ENCODE data around the gene PNMA3.
"Not testable (repeated sequence)": the region's sequence is repeated elsewhere in the genome, so short reads cannot be mapped to it uniquely, and the experiment has no call there.

PNMA3 gene

DNA sequence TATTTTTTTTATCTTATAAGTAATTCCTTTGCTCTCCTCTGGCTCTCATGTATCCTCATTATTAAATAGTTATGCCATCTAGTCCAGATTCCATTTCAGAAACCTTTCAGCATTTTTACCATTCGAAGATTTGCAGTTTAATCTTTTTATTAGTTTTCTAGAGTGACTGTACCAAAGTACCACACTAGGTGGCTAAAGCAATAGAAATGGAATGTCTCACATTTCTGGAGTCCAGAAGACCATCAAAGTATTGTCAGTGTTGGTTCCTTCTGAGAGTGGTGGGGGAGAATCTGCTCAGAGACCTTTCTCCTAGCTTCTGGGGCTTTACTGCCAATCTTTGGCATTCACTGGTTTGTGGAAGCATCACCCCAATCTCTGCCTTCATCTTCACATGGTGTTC lies 3.7 kb upstream of the PNMA3 start:
- Histone ChIP-seq H3K27ac (ENCODE audit: low read depth in 2 of 2, low read length in 2 of 2) (no peak overlapping the region), H3K36me3 (ENCODE audit: control insufficient read depth in 2 of 2, insufficient read depth in 2 of 2, low read length in 2 of 2) (no peaks in the 10 kb centered on the region), H3K4me1 (ENCODE audit: control insufficient read depth in 2 of 2, insufficient read depth in 2 of 2, low read length in 2 of 2) (no peaks in the 10 kb centered on the region), H3K4me3 (ENCODE audit: low read length in 2 of 2) (no peak overlapping the region), H3K9me3 (ENCODE audit: control insufficient read depth in 2 of 2, low read length in 2 of 2) (peaks cover 3 to 9% of the 10 kb centered on the region in 2 donors), H3K27me3 (ENCODE audit: control insufficient read depth in 2 of 2, insufficient read depth in 2 of 2, low read length in 2 of 2) (peaks cover 4 to 12% of the 10 kb centered on the region in 2 donors), H3K9ac (ENCODE audit: low read depth in 1 of 2, low read length in 2 of 2) (no peak overlapping the region)

DNA sequence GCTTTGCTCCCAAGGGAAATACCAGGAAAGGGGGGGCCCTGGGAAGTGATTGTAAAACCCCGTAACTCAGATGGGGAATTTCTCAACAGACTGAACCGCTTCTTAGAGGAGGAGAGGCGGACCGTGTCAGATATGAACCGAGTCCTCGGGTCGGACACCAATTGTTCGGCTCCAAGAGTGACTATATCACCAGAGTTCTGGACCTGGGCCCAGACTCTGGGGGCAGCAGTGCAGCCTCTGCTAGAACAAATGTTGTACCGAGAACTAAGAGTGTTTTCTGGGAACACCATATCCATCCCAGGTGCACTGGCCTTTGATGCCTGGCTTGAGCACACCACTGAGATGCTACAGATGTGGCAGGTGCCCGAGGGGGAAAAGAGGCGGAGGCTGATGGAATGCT lies 1.0 kb downstream of the PNMA3 start:
- H3K27me3 ChIP-seq (ENCODE audit: control insufficient read depth in 2 of 2, insufficient read depth in 2 of 2, low read length in 2 of 2), result peaks cover 7 to 16% of the 10 kb centered on the region in 2 donors
- no peaks in the 10 kb centered on the region for H3K4me1 ChIP-seq (ENCODE audit: control insufficient read depth in 2 of 2, insufficient read depth in 2 of 2, low read length in 2 of 2)
- H3K9me3 ChIP-seq (ENCODE audit: control insufficient read depth in 2 of 2, low read length in 2 of 2), result no peaks in the 10 kb centered on the region
- H3K9ac ChIP-seq (ENCODE audit: low read depth in 1 of 2, low read length in 2 of 2), result no peak overlapping the region
- no peaks in the 10 kb centered on the region for H3K36me3 ChIP-seq (ENCODE audit: control insufficient read depth in 2 of 2, insufficient read depth in 2 of 2, low read length in 2 of 2)
- H3K4me3 ChIP-seq (ENCODE audit: low read length in 2 of 2), result no peak overlapping the region
- no peak overlapping the region for H3K27ac ChIP-seq (ENCODE audit: low read depth in 2 of 2, low read length in 2 of 2)

DNA sequence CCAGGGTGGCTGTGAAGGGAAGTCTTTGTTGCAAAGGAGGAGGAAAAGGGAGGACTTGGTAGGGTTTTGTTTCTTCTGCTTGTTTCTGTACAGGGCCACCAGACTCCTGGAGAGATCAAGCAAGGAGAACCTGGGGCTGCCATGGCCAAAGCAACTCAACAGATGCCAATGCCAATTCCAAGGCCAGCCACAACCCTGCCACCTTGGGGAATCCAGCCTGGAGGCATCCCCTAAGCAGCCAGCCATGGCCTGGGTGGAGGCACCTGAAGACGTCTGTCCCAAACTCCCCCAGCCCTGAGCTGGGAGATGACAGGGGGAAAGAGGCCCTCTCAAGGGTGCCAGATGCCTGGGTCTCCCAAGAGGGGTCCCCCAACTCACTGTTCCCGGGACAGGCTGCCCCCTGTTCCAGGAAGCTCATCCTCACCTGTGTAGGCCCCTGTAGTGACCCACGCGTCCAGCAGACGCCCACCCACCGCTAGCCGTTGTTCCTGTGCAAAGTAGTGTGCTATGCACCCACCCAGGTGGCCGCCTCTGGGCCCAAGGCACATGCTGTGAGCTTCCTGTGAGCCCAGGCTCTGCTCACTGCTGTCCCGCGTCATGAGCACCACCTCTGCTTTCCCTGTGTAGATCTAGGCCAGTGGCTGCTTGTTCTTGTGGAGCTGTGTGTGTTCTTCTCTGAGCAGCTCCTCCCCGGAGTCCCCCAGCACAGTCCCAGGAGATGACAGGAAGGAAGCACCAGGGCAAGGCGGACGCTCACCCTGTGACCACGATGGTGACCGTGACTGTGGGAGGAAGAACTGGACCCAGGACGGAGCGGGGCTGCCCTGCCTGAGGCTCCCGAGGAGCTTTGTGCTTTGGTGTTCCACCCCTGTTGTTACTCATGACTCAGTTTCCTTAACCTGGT lies 3.2 kb downstream of the PNMA3 start:
- Histone ChIP-seq H3K4me3 (ENCODE audit: low read length in 2 of 2) (no peak overlapping the region), H3K27ac (ENCODE audit: low read depth in 2 of 2, low read length in 2 of 2) (no peak overlapping the region), H3K9me3 (ENCODE audit: control insufficient read depth in 2 of 2, low read length in 2 of 2) (no peaks in the 10 kb centered on the region), H3K27me3 (ENCODE audit: control insufficient read depth in 2 of 2, insufficient read depth in 2 of 2, low read length in 2 of 2) (peaks cover 7 to 16% of the 10 kb centered on the region in 2 donors), H3K4me1 (ENCODE audit: control insufficient read depth in 2 of 2, insufficient read depth in 2 of 2, low read length in 2 of 2) (no peaks in the 10 kb centered on the region), H3K36me3 (ENCODE audit: control insufficient read depth in 2 of 2, insufficient read depth in 2 of 2, low read length in 2 of 2) (no peaks in the 10 kb centered on the region), H3K9ac (ENCODE audit: low read depth in 1 of 2, low read length in 2 of 2) (no peak overlapping the region)

DNA sequence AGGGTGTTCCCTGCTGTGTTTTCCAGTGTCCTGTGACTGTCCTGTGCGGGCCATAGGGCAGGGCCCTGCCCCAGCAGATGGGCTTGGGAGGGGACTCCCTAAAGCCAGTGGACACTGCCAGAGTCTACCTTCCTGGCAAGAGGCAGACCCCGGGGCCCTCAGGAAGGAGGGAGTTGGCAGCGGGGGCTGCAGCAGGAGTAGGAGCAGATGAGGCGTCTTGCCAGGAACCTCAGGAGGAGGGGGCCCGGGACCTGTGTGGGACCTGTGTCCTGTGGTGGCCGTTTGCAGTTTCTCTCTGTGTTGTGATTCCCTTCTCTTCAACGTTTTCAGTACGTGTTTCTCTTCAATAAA lies 3.8 kb downstream of the PNMA3 start:
- Histone ChIP-seq H3K9me3 (ENCODE audit: control insufficient read depth in 2 of 2, low read length in 2 of 2) (no peaks in the 10 kb centered on the region), H3K27me3 (ENCODE audit: control insufficient read depth in 2 of 2, insufficient read depth in 2 of 2, low read length in 2 of 2) (peaks cover 7 to 16% of the 10 kb centered on the region in 2 donors), H3K36me3 (ENCODE audit: control insufficient read depth in 2 of 2, insufficient read depth in 2 of 2, low read length in 2 of 2) (no peaks in the 10 kb centered on the region)

DNA sequence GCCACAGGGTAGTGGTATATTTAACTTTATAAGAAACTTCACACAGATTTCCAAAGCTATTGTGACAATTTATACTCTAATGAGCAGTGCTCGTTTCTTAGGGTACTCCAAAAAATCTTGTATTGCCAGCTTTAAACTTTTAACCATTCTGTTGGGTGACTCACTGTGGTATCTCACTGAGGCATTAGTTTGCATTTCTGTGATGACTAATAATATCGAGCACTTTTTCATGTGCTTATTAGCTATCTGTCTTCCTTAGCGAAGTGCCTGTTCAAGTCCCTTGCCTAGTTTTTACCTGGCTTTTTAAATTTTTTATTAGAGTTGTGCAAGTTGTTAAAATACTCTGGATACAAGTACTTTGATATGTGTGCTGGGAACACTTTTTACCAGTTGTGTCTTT lies 5.5 kb downstream of the PNMA3 start:
- H3K36me3 ChIP-seq (ENCODE audit: control insufficient read depth in 2 of 2, insufficient read depth in 2 of 2, low read length in 2 of 2), result no peaks in the 10 kb centered on the region
- H3K4me1 ChIP-seq (ENCODE audit: control insufficient read depth in 2 of 2, insufficient read depth in 2 of 2, low read length in 2 of 2), result no peaks in the 10 kb centered on the region
- H3K9me3 ChIP-seq (ENCODE audit: control insufficient read depth in 2 of 2, low read length in 2 of 2), result no peaks in the 10 kb centered on the region
- H3K27ac ChIP-seq (ENCODE audit: low read depth in 2 of 2, low read length in 2 of 2), result no peak overlapping the region
- no peak overlapping the region for H3K4me3 ChIP-seq (ENCODE audit: low read length in 2 of 2)
- no peak overlapping the region for H3K9ac ChIP-seq (ENCODE audit: low read depth in 1 of 2, low read length in 2 of 2)
- peaks cover 9 to 14% of the 10 kb centered on the region in 2 donors for H3K27me3 ChIP-seq (ENCODE audit: control insufficient read depth in 2 of 2, insufficient read depth in 2 of 2, low read length in 2 of 2)

More for the DNA sequence above, 3.8 kb downstream of the PNMA3 start:
- Histone ChIP-seq H3K27ac (ENCODE audit: low read depth in 2 of 2, low read length in 2 of 2) (no peak overlapping the region), H3K4me3 (ENCODE audit: low read length in 2 of 2) (no peak overlapping the region), H3K9ac (ENCODE audit: low read depth in 1 of 2, low read length in 2 of 2) (no peak overlapping the region), H3K4me1 (ENCODE audit: control insufficient read depth in 2 of 2, insufficient read depth in 2 of 2, low read length in 2 of 2) (no peaks in the 10 kb centered on the region)

- no peaks in the 10 kb centered on the region for H3K36me3 ChIP-seq (ENCODE audit: control insufficient read depth in 2 of 2, insufficient read depth in 2 of 2, low read length in 2 of 2)
- peaks cover 2 to 4% of the 10 kb centered on the region in 2 donors for H3K27me3 ChIP-seq (ENCODE audit: control insufficient read depth in 2 of 2, insufficient read depth in 2 of 2, low read length in 2 of 2)
- H3K9ac ChIP-seq (ENCODE audit: low read depth in 1 of 2, low read length in 2 of 2), result no peak overlapping the region
- no peak overlapping the region for H3K27ac ChIP-seq (ENCODE audit: low read depth in 2 of 2, low read length in 2 of 2)
- no peaks in the 10 kb centered on the region for H3K4me1 ChIP-seq (ENCODE audit: control insufficient read depth in 2 of 2, insufficient read depth in 2 of 2, low read length in 2 of 2)
- H3K4me3 ChIP-seq (ENCODE audit: low read length in 2 of 2), result no peak overlapping the region
- no peaks in the 10 kb centered on the region for H3K9me3 ChIP-seq (ENCODE audit: control insufficient read depth in 2 of 2, low read length in 2 of 2)
Observed at GRCh38 chrX:153063315-153063714, 7.0 kb downstream of the PNMA3 start.

DNA sequence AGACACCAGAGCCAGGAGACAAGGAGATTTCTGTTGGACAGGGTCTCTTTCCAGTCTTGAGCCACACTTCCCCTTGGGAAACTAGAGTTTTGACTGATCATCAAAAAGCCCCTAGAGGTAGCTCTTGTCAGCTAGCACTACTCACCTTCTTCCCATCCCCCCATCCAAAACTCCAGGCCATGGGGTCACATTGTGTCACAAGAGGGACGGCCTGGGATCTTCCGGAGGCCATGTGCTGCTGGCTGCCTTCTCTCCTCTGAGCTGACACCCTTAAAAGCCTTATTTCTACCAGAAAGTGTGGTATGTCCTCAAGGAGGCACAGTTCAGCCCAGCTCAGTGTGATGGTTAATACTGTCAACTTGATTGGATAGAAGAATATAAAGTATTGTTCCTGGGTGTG lies 7.8 kb downstream of the PNMA3 start:
- H3K27ac ChIP-seq (ENCODE audit: low read depth in 2 of 2, low read length in 2 of 2), result no peak overlapping the region
- H3K27me3 ChIP-seq (ENCODE audit: control insufficient read depth in 2 of 2, insufficient read depth in 2 of 2, low read length in 2 of 2), result peaks cover 2% of the 10 kb centered on the region in 2 donors
- H3K36me3 ChIP-seq (ENCODE audit: control insufficient read depth in 2 of 2, insufficient read depth in 2 of 2, low read length in 2 of 2), result no peaks in the 10 kb centered on the region
- H3K9ac ChIP-seq (ENCODE audit: low read depth in 1 of 2, low read length in 2 of 2), result no peak overlapping the region
- H3K9me3 ChIP-seq (ENCODE audit: control insufficient read depth in 2 of 2, low read length in 2 of 2), result no peaks in the 10 kb centered on the region
- no peak overlapping the region for H3K4me3 ChIP-seq (ENCODE audit: low read length in 2 of 2)
- H3K4me1 ChIP-seq (ENCODE audit: control insufficient read depth in 2 of 2, insufficient read depth in 2 of 2, low read length in 2 of 2), result no peaks in the 10 kb centered on the region

DNA sequence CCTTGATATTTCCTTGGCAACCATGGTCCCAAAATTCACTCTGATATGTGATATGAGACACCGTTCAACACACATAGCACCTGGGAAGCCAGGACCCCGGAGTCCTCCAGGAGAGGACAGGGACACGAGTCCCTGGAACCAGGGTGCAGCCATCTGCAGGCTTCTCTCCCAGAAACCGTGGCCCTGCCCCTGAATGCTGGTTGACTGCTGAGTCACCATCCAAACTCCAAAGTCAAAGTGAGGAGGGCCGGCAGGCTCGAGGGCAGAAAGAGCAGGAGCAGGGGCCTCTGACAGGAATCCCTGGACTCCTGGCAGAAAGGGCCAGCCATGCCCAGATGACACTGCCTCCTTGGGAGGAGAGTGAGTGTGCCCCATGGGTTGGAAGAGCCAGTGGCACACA lies 9.1 kb downstream of the PNMA3 start:
- peaks cover 2% of the 10 kb centered on the region in 2 donors for H3K27me3 ChIP-seq (ENCODE audit: control insufficient read depth in 2 of 2, insufficient read depth in 2 of 2, low read length in 2 of 2)
- H3K4me1 ChIP-seq (ENCODE audit: control insufficient read depth in 2 of 2, insufficient read depth in 2 of 2, low read length in 2 of 2), result no peaks in the 10 kb centered on the region
- no peak overlapping the region for H3K4me3 ChIP-seq (ENCODE audit: low read length in 2 of 2)

GRCh38 chrX:153066402-153066801 lies 10.1 kb downstream of the PNMA3 start:
- not testable (repeated sequence) for H3K36me3 ChIP-seq (ENCODE audit: control insufficient read depth in 2 of 2, insufficient read depth in 2 of 2, low read length in 2 of 2); H3K4me3 ChIP-seq (ENCODE audit: low read length in 2 of 2); H3K4me1 ChIP-seq (ENCODE audit: control insufficient read depth in 2 of 2, insufficient read depth in 2 of 2, low read length in 2 of 2); H3K27ac ChIP-seq (ENCODE audit: low read depth in 2 of 2, low read length in 2 of 2); H3K9ac ChIP-seq (ENCODE audit: low read depth in 1 of 2, low read length in 2 of 2); H3K27me3 ChIP-seq (ENCODE audit: control insufficient read depth in 2 of 2, insufficient read depth in 2 of 2, low read length in 2 of 2); H3K9me3 ChIP-seq (ENCODE audit: control insufficient read depth in 2 of 2, low read length in 2 of 2)

More for the DNA sequence above, 9.1 kb downstream of the PNMA3 start:
- Histone ChIP-seq H3K9me3 (ENCODE audit: control insufficient read depth in 2 of 2, low read length in 2 of 2) (no peaks in the 10 kb centered on the region), H3K27ac (ENCODE audit: low read depth in 2 of 2, low read length in 2 of 2) (no peak overlapping the region), H3K9ac (ENCODE audit: low read depth in 1 of 2, low read length in 2 of 2) (no peak overlapping the region), H3K36me3 (ENCODE audit: control insufficient read depth in 2 of 2, insufficient read depth in 2 of 2, low read length in 2 of 2) (no peaks in the 10 kb centered on the region)

- H3K9me3 ChIP-seq (ENCODE audit: control insufficient read depth in 2 of 2, low read length in 2 of 2); H3K36me3 ChIP-seq (ENCODE audit: control insufficient read depth in 2 of 2, insufficient read depth in 2 of 2, low read length in 2 of 2); H3K4me3 ChIP-seq (ENCODE audit: low read length in 2 of 2): not testable (repeated sequence)
Observed at GRCh38 chrX:153071909-153072583, 15.8 kb downstream of the PNMA3 start, which contains the start of gene PNMA6A. Gene PNMA6A, plus strand, starts transcription at chrX:153072454. Its CDS starts 609 bp downstream, at chrX:153073063.

More at GRCh38 chrX:153071909-153072583, 15.8 kb downstream of the PNMA3 start, which contains the start of gene PNMA6A:
- not testable (repeated sequence) for H3K27me3 ChIP-seq (ENCODE audit: control insufficient read depth in 2 of 2, insufficient read depth in 2 of 2, low read length in 2 of 2); H3K4me1 ChIP-seq (ENCODE audit: control insufficient read depth in 2 of 2, insufficient read depth in 2 of 2, low read length in 2 of 2); H3K9ac ChIP-seq (ENCODE audit: low read depth in 1 of 2, low read length in 2 of 2); H3K27ac ChIP-seq (ENCODE audit: low read depth in 2 of 2, low read length in 2 of 2)
